ENCODE results near the gene FOXB1. TPM values are rescaled to one million over a fixed set of nuclear protein-coding genes. Genes with fewer than 3 reads are reported as not detected.

The FOXB1 gene
- not detected for total RNA-seq
- not detected for polyA plus RNA-seq
- long read RNA-seq, donor 1 = 0 reads
- long read RNA-seq, donor 2 = 0 reads
- long read RNA-seq, donor 3 = 0 reads
- long read RNA-seq, donor 4 = 0 reads

- H3K27me3 ChIP-seq (ENCODE audit: control insufficient read depth, insufficient read depth) = peaks cover 2% of the 10 kb centered on the region
- ATAC-seq = no peak
- WGBS = 2% methylated on average over 84 of the region's 84 CpGs
- peaks cover 13% of the 10 kb centered on the region for H3K4me1 ChIP-seq (ENCODE audit: control insufficient read depth, insufficient read depth, low read length)
- no peak for DNase-seq
- H3K27ac ChIP-seq (ENCODE audit: low read length) = no peak within 1 kb of the TSS
- no peaks in the 10 kb centered on the region for H3K9me3 ChIP-seq (ENCODE audit: control insufficient read depth, low read length)
- H3K4me3 ChIP-seq (ENCODE audit: low read length) = peak within 1 kb of the TSS; percentile 11
- intact Hi-C loops (cut with DNase I) = no loop called here
Observed at GRCh38 chr15:60004009-60004845, at the start of gene FOXB1. TSS of gene FOXB1 (plus strand) at chr15:60004311. CDS start at chr15:60004964, 653 bp downstream.

DNA sequence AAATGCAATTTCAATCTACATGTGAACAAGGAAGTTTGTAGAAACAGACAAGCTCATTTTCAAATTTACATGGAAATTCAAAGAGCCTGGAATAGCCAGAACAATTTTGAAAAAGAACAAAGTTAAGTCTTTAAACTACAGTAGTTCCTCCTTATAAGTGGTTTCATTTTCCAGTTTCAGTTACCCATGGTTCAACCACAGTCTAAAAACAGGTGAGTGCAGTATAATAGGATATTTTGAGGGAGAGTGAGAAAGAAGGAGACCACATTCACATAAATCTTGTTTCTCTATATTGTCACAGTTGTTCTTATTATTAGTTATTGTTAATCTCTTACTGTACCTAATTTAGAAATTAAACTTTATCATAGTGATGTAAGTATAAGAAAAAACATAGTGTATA, 45.8 kb upstream of the FOXB1 start:
- intact Hi-C loops (cut with DNase I) = no loop called here
- H3K4me1 ChIP-seq (ENCODE audit: control insufficient read depth, insufficient read depth, low read length) = no peaks in the 10 kb centered on the region
- DNase-seq (no peak), ATAC-seq (no peak)
- no peaks in the 10 kb centered on the region for H3K27me3 ChIP-seq (ENCODE audit: control insufficient read depth, insufficient read depth)
- H3K9me3 ChIP-seq (ENCODE audit: control insufficient read depth, low read length) = peaks cover 7% of the 10 kb centered on the region
- no peak overlapping the region for H3K4me3 ChIP-seq (ENCODE audit: low read length)
- no peak overlapping the region for H3K27ac ChIP-seq (ENCODE audit: low read length)

DNA sequence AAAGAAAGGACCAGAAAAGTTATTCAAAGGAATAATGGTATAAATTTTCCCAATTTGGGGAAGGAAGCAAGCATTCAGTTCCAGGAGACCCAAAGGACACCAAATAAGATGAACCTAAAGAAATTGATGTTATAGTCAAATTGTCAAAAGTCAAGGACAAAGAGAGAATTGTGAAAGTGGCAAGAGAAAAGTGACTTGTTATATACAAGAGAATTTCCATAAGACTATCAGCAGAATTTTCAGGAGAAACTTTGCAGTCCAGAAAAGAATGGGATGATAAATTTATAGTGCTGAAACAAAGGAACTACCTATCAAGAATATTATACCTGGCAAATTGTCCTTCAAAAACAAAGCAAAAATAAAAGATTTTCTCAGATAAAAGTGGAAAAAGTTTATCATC, 43.8 kb upstream of the FOXB1 start:
- ATAC-seq (no peak), DNase-seq (no peak)
- Histone ChIP-seq H3K9me3 (ENCODE audit: control insufficient read depth, low read length) (peaks cover 5% of the 10 kb centered on the region), H3K27me3 (ENCODE audit: control insufficient read depth, insufficient read depth) (no peaks in the 10 kb centered on the region), H3K4me3 (ENCODE audit: low read length) (no peak overlapping the region), H3K27ac (ENCODE audit: low read length) (no peak overlapping the region), H3K4me1 (ENCODE audit: control insufficient read depth, insufficient read depth, low read length) (no peaks in the 10 kb centered on the region)
- intact Hi-C loops (cut with DNase I) = no loop called here

GRCh38 chr15:59963322-59963721, 40.8 kb upstream of the FOXB1 start:
- intact Hi-C loops (cut with DNase I) = no loop called here
- Histone ChIP-seq H3K9me3 (ENCODE audit: control insufficient read depth, low read length) (peaks cover 5% of the 10 kb centered on the region), H3K4me1 (ENCODE audit: control insufficient read depth, insufficient read depth, low read length) (no peaks in the 10 kb centered on the region), H3K27me3 (ENCODE audit: control insufficient read depth, insufficient read depth) (no peaks in the 10 kb centered on the region), H3K4me3 (ENCODE audit: low read length) (no peak overlapping the region), H3K27ac (ENCODE audit: low read length) (no peak overlapping the region)
- WGBS = 92% methylated on average over 1 of the region's 1 CpG
- DNase-seq = no peak
- ATAC-seq = no peak

GRCh38 chr15:59963925-59964324, 40.2 kb upstream of the FOXB1 start:
- no peaks in the 10 kb centered on the region for H3K4me1 ChIP-seq (ENCODE audit: control insufficient read depth, insufficient read depth, low read length)
- no peak overlapping the region for H3K4me3 ChIP-seq (ENCODE audit: low read length)
- intact Hi-C loops (cut with DNase I) = no loop called here
- no peak overlapping the region for H3K27ac ChIP-seq (ENCODE audit: low read length)
- H3K27me3 ChIP-seq (ENCODE audit: control insufficient read depth, insufficient read depth) = no peaks in the 10 kb centered on the region
- no peak for DNase-seq
- H3K9me3 ChIP-seq (ENCODE audit: control insufficient read depth, low read length) = peaks cover 5% of the 10 kb centered on the region
- ATAC-seq = no peak

- no peak for DNase-seq
- no peak overlapping the region for H3K4me3 ChIP-seq (ENCODE audit: low read length)
- ATAC-seq = no peak
- no peaks in the 10 kb centered on the region for H3K27me3 ChIP-seq (ENCODE audit: control insufficient read depth, insufficient read depth)
- intact Hi-C loops (cut with DNase I) = no loop called here
- WGBS = 91% methylated on average over 6 of the region's 6 CpGs
- H3K4me1 ChIP-seq (ENCODE audit: control insufficient read depth, insufficient read depth, low read length) = no peaks in the 10 kb centered on the region
- no peaks in the 10 kb centered on the region for H3K9me3 ChIP-seq (ENCODE audit: control insufficient read depth, low read length)
- H3K27ac ChIP-seq (ENCODE audit: low read length) = no peak overlapping the region
Observed at GRCh38 chr15:59965741-59966140, 38.4 kb upstream of the FOXB1 start.

DNA sequence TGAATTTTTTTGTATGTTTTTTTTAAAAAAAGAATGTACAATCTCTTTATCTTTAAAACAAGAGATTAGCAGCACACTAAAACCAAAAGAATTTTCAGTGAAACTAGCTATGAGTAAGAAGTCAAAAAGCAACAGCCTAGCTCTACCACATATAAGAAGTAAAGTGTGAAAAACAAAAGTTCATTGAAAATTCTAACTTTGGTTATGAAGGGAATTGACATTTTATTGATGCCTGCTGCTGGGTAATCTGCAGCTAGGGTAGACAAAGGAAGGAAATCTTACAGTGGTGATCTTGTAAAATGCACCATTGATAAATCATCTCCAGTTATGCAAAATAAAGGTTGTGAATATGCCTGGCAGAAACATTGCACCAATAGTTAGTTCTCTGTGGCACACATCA, 37.8 kb upstream of the FOXB1 start:
- intact Hi-C loops (cut with DNase I) = no loop called here
- no peak for DNase-seq
- Histone ChIP-seq H3K4me1 (ENCODE audit: control insufficient read depth, insufficient read depth, low read length) (no peaks in the 10 kb centered on the region), H3K27ac (ENCODE audit: low read length) (no peak overlapping the region), H3K9me3 (ENCODE audit: control insufficient read depth, low read length) (no peaks in the 10 kb centered on the region), H3K4me3 (ENCODE audit: low read length) (no peak overlapping the region), H3K27me3 (ENCODE audit: control insufficient read depth, insufficient read depth) (no peaks in the 10 kb centered on the region)
- ATAC-seq = no peak

DNA sequence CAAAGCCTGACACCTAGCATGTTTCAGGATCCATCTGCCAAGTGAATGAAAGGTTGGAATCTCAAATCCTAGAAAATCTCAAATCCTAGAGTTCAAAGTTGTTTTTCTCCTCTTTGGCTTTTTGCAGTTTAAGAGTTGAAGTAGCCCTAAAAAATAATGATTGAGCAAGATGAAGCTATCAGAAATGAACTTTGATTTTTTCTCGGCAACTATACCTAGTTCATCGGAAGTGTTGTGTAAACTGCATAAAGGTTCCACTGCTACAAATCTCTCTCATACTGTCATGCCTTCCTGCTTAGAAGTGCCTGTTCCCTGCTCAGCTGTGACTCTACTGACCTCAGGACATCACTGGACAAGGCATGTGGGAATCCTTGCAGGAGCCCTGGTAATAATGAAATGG, 35.8 kb upstream of the FOXB1 start:
- H3K27ac ChIP-seq (ENCODE audit: low read length) = no peak overlapping the region
- intact Hi-C loops (cut with DNase I) = no loop called here
- H3K27me3 ChIP-seq (ENCODE audit: control insufficient read depth, insufficient read depth) = no peaks in the 10 kb centered on the region
- ATAC-seq = no peak
- 91% methylated on average over 2 of the region's 2 CpGs for WGBS
- H3K4me3 ChIP-seq (ENCODE audit: low read length) = no peak overlapping the region
- H3K9me3 ChIP-seq (ENCODE audit: control insufficient read depth, low read length) = no peaks in the 10 kb centered on the region
- no peaks in the 10 kb centered on the region for H3K4me1 ChIP-seq (ENCODE audit: control insufficient read depth, insufficient read depth, low read length)
- no peak for DNase-seq

- Histone ChIP-seq H3K27me3 (ENCODE audit: control insufficient read depth, insufficient read depth) (no peaks in the 10 kb centered on the region), H3K9me3 (ENCODE audit: control insufficient read depth, low read length) (no peaks in the 10 kb centered on the region), H3K27ac (ENCODE audit: low read length) (no peak overlapping the region), H3K4me3 (ENCODE audit: low read length) (no peak overlapping the region), H3K4me1 (ENCODE audit: control insufficient read depth, insufficient read depth, low read length) (no peaks in the 10 kb centered on the region)
- DNase-seq (no peak), ATAC-seq (no peak)
- 79% methylated on average over 1 of the region's 1 CpG for WGBS
- intact Hi-C loops (cut with DNase I) = no loop called here
Observed at GRCh38 chr15:59972241-59972640, 31.9 kb upstream of the FOXB1 start.

GRCh38 chr15:59976480-59977271, 27.4 kb upstream of the FOXB1 start:
- ATAC-seq = no peak
- Histone ChIP-seq H3K27ac (ENCODE audit: low read length) (no peak overlapping the region), H3K4me1 (ENCODE audit: control insufficient read depth, insufficient read depth, low read length) (no peaks in the 10 kb centered on the region), H3K4me3 (ENCODE audit: low read length) (no peak overlapping the region), H3K27me3 (ENCODE audit: control insufficient read depth, insufficient read depth) (no peaks in the 10 kb centered on the region), H3K9me3 (ENCODE audit: control insufficient read depth, low read length) (no peaks in the 10 kb centered on the region)
- DNase-seq = no peak
- 62% methylated on average over 6 of the region's 6 CpGs for WGBS
- intact Hi-C loops (cut with DNase I) = no loop called here

DNA sequence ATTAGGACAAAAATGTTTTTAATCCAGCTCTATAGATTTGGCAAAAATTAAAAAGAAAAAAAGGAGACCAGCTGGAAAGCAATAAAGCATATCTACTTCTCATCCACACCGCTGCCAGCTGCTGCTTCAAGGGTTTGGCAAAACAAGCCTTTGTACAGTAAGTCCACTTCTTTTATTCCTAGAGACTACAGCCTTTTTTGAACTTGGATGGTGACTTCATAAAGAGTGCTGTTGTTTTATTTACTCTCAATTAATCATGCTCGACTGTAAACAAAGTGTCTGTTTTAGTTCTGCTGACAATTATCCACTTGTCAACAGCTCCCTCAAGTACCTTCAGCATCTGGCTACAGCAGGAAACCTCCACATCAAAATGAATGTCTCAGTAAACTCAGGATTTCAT, 12.3 kb upstream of the FOXB1 start:
- 40% methylated on average over 2 of the region's 2 CpGs for WGBS
- intact Hi-C loops (cut with DNase I) = no loop called here
- Histone ChIP-seq H3K27ac (ENCODE audit: low read length) (no peak overlapping the region), H3K4me1 (ENCODE audit: control insufficient read depth, insufficient read depth, low read length) (no peaks in the 10 kb centered on the region), H3K9me3 (ENCODE audit: control insufficient read depth, low read length) (no peaks in the 10 kb centered on the region), H3K27me3 (ENCODE audit: control insufficient read depth, insufficient read depth) (peaks cover 17% of the 10 kb centered on the region), H3K4me3 (ENCODE audit: low read length) (no peak overlapping the region)
- ATAC-seq = no peak
- no peak for DNase-seq

All from right cardiac atrium (tissue), 5 donors.